Neural crest cell (in vitro differentiated cells): ENCODE measurements around the gene KCNJ3. TPM values are rescaled to one million over a fixed set of nuclear protein-coding genes. Genes with fewer than 3 reads are reported as not detected.

ENCODE experiments used
- DNase-seq: peaks from one replicate; pipeline ENCODE4 v3.0.0; 2021; ENCODE audit warnings: low read depth, mixed read lengths, low spot score
- H3K27ac Mint-ChIP-seq: one replicate; pipeline ENCODE4 v1.8.0; 2021; ENCODE audit warnings: mild to moderate bottlenecking, mixed read lengths; ENCODE audit not compliant: unreplicated experiment
- H3K27me3 Mint-ChIP-seq: 2 replicates; pipeline ENCODE4 v1.8.0; 2021; ENCODE audit warnings: low read depth, mild to moderate bottlenecking, mixed read lengths
- H3K36me3 Mint-ChIP-seq: 2 replicates; pipeline ENCODE4 v1.8.0; 2021; ENCODE audit warnings: low read depth, mild to moderate bottlenecking, mixed read lengths
- H3K4me1 Mint-ChIP-seq: 2 replicates; pipeline ENCODE4 v1.8.0; 2021; ENCODE audit warnings: mixed read lengths
- H3K4me3 Mint-ChIP-seq: one replicate; pipeline ENCODE4 v1.8.0; 2021; ENCODE audit warnings: mild to moderate bottlenecking, mixed read lengths
- H3K9me3 Mint-ChIP-seq: 2 replicates; pipeline ENCODE4 v1.8.0; 2021; ENCODE audit warnings: mixed read lengths
- total RNA-seq: library from RNA; stranded (reverse); gene quantifications from 2 replicates; pipeline ENCODE4 v1.2.1, GENCODE V29; 2021
- TF ChIP-seq, protein P1 (sequence below): fragments of 200-600 bp; sonication (generic); conservative IDR thresholded peaks from 2 replicates; pipeline ENCODE4 v1.5.0; 2021; ENCODE audit warnings: antibody characterized with exemption, mild to moderate bottlenecking

The KCNJ3 gene
- total RNA-seq, 1 donor from 2014 or later, result 0.05 TPM

DNA sequence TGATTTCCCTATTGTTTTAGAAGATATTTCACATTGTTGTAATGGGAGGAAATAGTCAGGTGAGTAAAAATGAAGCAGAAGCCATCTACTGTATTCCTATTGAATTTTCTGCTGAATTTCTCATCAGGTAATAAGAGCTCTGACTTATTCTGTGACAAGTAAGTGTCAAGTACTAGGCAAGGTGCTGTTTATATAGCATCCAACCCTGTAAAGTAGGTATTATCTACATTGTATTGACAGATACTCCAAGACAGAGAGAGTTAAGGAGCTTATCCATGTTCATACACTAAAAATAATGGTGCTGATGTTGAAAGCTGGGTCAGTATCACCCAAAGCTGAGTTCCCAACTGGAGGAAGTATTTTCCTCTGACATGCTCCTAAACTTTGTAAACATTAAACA lies 106.0 kb downstream of the KCNJ3 start:
- no peak for DNase-seq
- Mint-ChIP-seq H3K36me3 (no peaks in the 10 kb centered on the region), H3K4me3 (no peak overlapping the region), H3K4me1 (no peaks in the 10 kb centered on the region), H3K9me3 (peaks cover 4% of the 10 kb centered on the region), H3K27ac (no peak overlapping the region), H3K27me3 (no peaks in the 10 kb centered on the region)
- TF ChIP-seq, protein P1, sequence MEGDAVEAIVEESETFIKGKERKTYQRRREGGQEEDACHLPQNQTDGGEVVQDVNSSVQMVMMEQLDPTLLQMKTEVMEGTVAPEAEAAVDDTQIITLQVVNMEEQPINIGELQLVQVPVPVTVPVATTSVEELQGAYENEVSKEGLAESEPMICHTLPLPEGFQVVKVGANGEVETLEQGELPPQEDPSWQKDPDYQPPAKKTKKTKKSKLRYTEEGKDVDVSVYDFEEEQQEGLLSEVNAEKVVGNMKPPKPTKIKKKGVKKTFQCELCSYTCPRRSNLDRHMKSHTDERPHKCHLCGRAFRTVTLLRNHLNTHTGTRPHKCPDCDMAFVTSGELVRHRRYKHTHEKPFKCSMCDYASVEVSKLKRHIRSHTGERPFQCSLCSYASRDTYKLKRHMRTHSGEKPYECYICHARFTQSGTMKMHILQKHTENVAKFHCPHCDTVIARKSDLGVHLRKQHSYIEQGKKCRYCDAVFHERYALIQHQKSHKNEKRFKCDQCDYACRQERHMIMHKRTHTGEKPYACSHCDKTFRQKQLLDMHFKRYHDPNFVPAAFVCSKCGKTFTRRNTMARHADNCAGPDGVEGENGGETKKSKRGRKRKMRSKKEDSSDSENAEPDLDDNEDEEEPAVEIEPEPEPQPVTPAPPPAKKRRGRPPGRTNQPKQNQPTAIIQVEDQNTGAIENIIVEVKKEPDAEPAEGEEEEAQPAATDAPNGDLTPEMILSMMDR, result no peak

DNA sequence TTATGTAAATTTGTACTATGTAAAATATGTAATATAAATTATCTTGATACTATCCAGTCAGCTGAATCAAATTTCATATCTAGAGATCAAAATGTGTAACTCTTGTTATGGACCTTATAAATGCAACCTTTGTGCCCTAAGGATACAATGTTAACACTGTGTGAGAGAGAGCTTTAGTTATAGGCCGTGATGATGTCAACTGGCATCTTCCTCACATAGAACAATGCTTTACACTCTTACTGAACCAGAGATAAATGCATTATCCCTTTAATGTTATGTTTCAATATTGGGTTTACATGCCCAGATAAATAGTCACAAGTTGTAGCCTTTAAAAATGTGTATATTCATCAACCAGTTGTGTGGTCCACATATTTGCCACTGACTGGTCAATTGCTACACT lies 115.1 kb downstream of the KCNJ3 start:
- H3K4me1 Mint-ChIP-seq, result no peaks in the 10 kb centered on the region
- H3K4me3 Mint-ChIP-seq, result no peak overlapping the region
- no peak for DNase-seq
- no peaks in the 10 kb centered on the region for H3K36me3 Mint-ChIP-seq
- no peaks in the 10 kb centered on the region for H3K27me3 Mint-ChIP-seq
- H3K27ac Mint-ChIP-seq, result no peak overlapping the region
- H3K9me3 Mint-ChIP-seq, result no peaks in the 10 kb centered on the region
- TF ChIP-seq, protein P1, result no peak

DNA sequence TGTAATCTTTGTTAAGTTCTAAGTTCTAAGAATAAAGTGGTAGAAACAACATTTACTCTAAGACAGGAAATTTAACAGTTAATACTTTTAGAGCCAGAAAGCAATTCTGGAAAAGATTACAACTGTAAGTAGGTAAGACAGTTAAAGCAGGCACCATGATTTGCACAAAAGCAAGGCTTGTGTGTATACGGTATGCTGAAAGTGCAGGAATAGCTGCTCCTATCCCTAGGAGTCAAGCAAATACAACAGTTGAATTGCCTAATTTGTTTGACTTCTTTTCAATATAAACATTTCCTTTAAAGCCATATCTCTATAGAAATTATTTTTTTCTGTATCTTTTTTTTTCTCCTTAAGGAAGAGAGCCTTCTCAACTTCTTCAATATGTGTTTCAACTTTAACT lies 116.4 kb downstream of the KCNJ3 start:
- Mint-ChIP-seq H3K4me3 (no peak overlapping the region), H3K4me1 (no peaks in the 10 kb centered on the region), H3K27me3 (no peaks in the 10 kb centered on the region), H3K36me3 (no peaks in the 10 kb centered on the region), H3K27ac (no peak overlapping the region), H3K9me3 (no peaks in the 10 kb centered on the region)
- TF ChIP-seq, protein P1, result no peak
- no peak for DNase-seq

DNA sequence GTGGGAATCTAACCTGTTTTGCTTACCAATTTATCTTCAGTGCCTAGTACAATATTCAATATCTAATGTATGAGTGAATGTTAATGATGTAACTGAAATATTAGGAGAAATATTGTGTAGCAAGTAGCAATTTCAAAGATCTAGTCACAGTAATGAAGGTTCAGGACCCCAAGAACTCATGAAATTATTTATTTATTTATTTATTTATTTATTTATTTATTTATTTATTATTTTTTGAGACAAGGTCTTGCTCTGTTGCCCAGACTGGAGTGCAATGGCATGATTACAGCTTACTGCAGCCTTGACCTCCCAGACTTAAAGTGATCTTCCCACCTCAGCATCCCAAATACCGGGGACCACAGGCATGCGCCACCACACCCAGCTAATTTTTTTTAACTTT lies 126.9 kb downstream of the KCNJ3 start:
- TF ChIP-seq, protein P1, result no peak
- no peaks in the 10 kb centered on the region for H3K9me3 Mint-ChIP-seq
- no peaks in the 10 kb centered on the region for H3K4me1 Mint-ChIP-seq
- H3K27me3 Mint-ChIP-seq, result no peaks in the 10 kb centered on the region
- no peak overlapping the region for H3K27ac Mint-ChIP-seq
- no peak for DNase-seq
- no peaks in the 10 kb centered on the region for H3K36me3 Mint-ChIP-seq
- no peak overlapping the region for H3K4me3 Mint-ChIP-seq

DNA sequence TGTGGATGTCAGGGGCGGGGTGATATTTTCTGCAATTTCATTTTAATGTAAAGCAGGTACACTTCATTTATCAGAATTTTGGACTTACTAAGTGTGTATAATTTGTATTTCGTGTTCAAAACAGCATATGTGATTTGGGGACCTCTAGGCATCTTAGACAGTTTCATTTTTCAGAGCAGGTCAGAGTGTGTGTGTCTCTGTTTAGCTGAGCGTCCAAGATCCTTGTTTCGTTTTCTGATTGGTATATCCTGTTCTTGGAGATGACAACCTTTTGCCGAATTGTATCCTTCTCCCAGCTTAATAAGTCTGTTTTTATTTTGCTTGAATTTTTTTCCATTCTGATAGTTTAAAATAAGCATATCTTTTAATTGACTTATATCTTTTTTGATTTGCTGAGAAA lies 128.3 kb downstream of the KCNJ3 start:
- no peak overlapping the region for H3K27ac Mint-ChIP-seq
- H3K4me1 Mint-ChIP-seq, result no peaks in the 10 kb centered on the region
- H3K27me3 Mint-ChIP-seq, result no peaks in the 10 kb centered on the region
- TF ChIP-seq, protein P1, result no peak
- no peaks in the 10 kb centered on the region for H3K36me3 Mint-ChIP-seq
- H3K9me3 Mint-ChIP-seq, result no peaks in the 10 kb centered on the region
- H3K4me3 Mint-ChIP-seq, result no peak overlapping the region
- DNase-seq, result no peak

DNA sequence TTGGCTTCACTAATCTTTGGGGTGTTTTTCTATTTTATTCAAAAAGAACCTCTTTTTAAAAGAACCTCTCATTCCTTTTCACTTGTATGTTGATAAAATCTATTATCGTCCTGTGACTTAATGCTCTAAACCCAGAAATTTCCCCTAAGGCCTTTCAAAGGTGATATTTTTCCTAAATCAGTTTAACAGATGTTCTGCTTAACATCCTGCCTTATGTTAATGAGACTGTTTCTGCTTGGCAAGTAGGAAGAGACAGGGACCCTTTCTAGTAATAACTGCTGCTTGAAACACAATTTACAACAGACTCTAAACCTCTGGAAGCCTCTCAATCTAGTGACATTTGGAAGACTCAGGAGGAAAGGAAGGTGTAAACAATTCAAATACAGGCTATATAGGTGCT lies 128.8 kb downstream of the KCNJ3 start:
- Mint-ChIP-seq H3K4me1 (no peaks in the 10 kb centered on the region), H3K9me3 (no peaks in the 10 kb centered on the region), H3K36me3 (no peaks in the 10 kb centered on the region), H3K27ac (no peak overlapping the region), H3K4me3 (no peak overlapping the region), H3K27me3 (no peaks in the 10 kb centered on the region)
- TF ChIP-seq, protein P1, result no peak
- DNase-seq, result no peak
